Jurkat, Clone E6-1 (cell line): Measurements from ENCODE around the gene TIA1.
"Not testable (repeated sequence)": the region's sequence is repeated elsewhere in the genome, so short reads cannot be mapped to it uniquely, and the experiment has no call there.

Experiments used
- DNase-seq: peaks from one replicate; pipeline ENCODE4 v3.0.0-alpha.2; 2011; ENCODE audit warnings: low read depth, low spot score
- H3K4me3 ChIP-seq: 2 replicates; pipeline ENCODE4 v1.5.1; 2011; ENCODE audit warnings: mild to moderate bottlenecking, low read length, control low read depth, moderate library complexity

TIA1 gene

GRCh38 chr2:70173520-70173919 lies 74.9 kb downstream of the TIA1 start:
- no peak for DNase-seq

GRCh38 chr2:70169654-70170245 lies 78.7 kb downstream of the TIA1 start:
- not testable (repeated sequence) for H3K4me3 ChIP-seq, DNase-seq

More at GRCh38 chr2:70173520-70173919, 74.9 kb downstream of the TIA1 start:
- no peak overlapping the region for H3K4me3 ChIP-seq

- peak; percentile 73 for DNase-seq
These were observed 87.3 kb downstream of the TIA1 start for GRCh38 chr2:70161069-70161534.

GRCh38 chr2:70160545-70160944 lies 87.9 kb downstream of the TIA1 start:
- no peak overlapping the region for H3K4me3 ChIP-seq
- no peak for DNase-seq

More at GRCh38 chr2:70161069-70161534, 87.3 kb downstream of the TIA1 start:
- no peak overlapping the region for H3K4me3 ChIP-seq
